Measurements from ENCODE around the gene ZNF860.

Gene ZNF860

DNA sequence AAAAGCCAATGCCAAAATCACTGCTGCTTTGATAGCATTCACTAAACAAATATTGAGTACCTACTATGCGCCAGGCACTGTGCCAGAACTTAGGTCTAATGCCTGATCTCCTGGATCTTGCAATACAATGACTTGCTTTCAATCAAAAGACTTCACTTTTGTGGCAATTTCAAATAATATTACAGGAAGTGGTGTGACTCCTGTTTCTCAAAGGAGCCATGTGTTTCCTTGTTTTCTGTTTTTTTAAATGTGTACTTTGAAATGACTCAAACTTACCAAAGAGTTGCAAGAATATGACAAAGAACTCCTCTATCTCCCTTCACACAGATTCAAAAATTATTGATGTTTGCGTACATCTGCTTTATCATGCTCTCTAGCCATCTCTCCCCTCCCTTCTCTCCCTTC, 18.7 kb upstream of the ZNF860 start:
- DNase-seq: no peak
- Histone ChIP-seq H3K27ac (peak overlapping the region; percentile 31), H3K36me3 (replicated peaks) (no peaks in the 10 kb centered on the region), H3K4me3 (ENCODE audit: low read depth, low read length) (no peak overlapping the region), H3K27me3 (replicated peaks) (no peaks in the 10 kb centered on the region)
- in situ Hi-C loops (cut with HindIII; ENCODE audit: low pct_ligation_motif_present, low sequenced_read_pairs): no loop called here
- TF ChIP-seq, protein P1, sequence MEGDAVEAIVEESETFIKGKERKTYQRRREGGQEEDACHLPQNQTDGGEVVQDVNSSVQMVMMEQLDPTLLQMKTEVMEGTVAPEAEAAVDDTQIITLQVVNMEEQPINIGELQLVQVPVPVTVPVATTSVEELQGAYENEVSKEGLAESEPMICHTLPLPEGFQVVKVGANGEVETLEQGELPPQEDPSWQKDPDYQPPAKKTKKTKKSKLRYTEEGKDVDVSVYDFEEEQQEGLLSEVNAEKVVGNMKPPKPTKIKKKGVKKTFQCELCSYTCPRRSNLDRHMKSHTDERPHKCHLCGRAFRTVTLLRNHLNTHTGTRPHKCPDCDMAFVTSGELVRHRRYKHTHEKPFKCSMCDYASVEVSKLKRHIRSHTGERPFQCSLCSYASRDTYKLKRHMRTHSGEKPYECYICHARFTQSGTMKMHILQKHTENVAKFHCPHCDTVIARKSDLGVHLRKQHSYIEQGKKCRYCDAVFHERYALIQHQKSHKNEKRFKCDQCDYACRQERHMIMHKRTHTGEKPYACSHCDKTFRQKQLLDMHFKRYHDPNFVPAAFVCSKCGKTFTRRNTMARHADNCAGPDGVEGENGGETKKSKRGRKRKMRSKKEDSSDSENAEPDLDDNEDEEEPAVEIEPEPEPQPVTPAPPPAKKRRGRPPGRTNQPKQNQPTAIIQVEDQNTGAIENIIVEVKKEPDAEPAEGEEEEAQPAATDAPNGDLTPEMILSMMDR (IDR thresholded peaks at IDR 0.05; ENCODE audit: low read depth, low read length, missing control alignments): no peak

DNA sequence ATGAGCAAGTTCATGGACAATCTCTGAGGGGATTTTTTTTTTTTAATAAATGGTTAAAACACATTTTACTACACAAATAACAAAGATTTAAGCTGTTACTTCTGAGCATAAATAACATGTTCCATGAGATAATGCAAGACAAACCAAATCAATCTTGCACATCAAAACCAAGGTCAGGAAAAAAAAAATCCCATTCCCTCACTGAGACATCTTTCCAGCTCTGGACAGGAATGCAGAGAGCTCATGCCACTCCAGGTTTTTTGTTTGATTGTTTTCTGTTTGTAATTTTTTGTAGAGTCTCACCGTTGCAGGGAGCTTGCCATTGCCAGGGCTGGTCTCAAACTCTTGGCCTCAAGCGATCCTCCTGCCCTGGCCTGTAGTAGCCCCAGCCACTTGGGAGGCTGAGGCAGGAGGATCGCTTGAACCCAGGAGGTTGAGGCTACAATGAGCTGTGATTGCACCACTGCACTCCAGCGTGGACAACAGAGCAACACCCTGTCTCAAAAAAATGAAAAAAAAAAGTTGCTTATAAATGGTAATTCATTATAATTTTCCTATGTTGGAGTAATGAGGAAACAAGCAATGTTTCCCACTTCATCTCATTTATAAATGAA, 14.5 kb upstream of the ZNF860 start:
- no peaks in the 10 kb centered on the region for H3K27me3 ChIP-seq (replicated peaks)
- peak overlapping the region; percentile 92 for H3K27ac ChIP-seq
- TF ChIP-seq, protein P1 (IDR thresholded peaks at IDR 0.05; ENCODE audit: low read depth, low read length, missing control alignments): no peak
- H3K36me3 ChIP-seq (replicated peaks): no peaks in the 10 kb centered on the region
- no peak for DNase-seq
- H3K4me3 ChIP-seq (ENCODE audit: low read depth, low read length): no peak overlapping the region
- in situ Hi-C loops (cut with HindIII; ENCODE audit: low pct_ligation_motif_present, low sequenced_read_pairs): no loop called here

DNA sequence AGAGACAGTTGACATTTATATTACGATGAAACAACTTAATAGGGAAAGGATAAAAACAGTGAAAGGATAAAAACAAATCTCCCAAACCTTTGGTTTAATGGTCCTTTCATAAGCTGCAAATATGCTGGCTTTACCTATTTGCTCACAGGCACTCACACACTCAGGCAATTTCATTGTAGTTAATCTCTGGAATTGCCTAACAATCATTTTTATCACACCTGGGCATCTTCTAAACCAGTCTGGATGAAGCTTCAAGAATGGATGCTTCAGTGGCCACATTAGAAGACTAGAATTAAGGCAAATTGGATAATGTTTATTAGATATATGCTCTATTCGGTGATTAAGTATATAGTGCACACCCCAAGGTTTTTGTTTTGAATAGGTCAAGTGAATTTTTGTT, 14.0 kb upstream of the ZNF860 start:
- Histone ChIP-seq H3K27ac (peak overlapping the region; percentile 92), H3K36me3 (replicated peaks) (no peaks in the 10 kb centered on the region), H3K27me3 (replicated peaks) (no peaks in the 10 kb centered on the region), H3K4me3 (ENCODE audit: low read depth, low read length) (no peak overlapping the region)
- in situ Hi-C loops (cut with HindIII; ENCODE audit: low pct_ligation_motif_present, low sequenced_read_pairs): no loop called here
- no peak for DNase-seq
- TF ChIP-seq, protein P1 (IDR thresholded peaks at IDR 0.05; ENCODE audit: low read depth, low read length, missing control alignments): no peak

DNA sequence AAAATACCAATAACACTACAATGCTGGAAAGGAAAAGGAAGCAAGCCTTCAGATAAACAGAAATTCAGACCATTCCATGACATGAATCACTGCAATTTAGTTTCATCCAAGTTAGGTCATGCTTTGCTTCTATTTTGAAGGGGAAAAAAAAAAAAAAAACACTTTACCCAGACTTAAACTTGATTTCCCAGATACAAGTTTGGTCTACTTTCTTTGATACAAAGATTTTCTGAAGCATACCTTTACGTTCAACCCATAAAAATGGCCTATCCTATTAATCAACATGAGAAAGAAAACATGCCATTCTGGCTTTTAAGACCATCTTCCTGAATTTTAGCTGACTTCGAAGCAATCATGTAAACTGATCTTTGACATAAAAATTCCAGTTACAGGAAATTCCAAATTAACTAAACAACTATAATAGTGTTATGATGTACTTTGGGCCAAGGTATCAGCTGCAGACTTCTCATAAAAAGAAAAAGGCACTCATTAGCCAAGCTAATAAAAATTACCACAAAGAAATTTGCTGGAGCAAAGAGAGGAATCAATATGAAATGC, 13.1 kb upstream of the ZNF860 start:
- no peaks in the 10 kb centered on the region for H3K36me3 ChIP-seq (replicated peaks)
- no peak for DNase-seq

DNA sequence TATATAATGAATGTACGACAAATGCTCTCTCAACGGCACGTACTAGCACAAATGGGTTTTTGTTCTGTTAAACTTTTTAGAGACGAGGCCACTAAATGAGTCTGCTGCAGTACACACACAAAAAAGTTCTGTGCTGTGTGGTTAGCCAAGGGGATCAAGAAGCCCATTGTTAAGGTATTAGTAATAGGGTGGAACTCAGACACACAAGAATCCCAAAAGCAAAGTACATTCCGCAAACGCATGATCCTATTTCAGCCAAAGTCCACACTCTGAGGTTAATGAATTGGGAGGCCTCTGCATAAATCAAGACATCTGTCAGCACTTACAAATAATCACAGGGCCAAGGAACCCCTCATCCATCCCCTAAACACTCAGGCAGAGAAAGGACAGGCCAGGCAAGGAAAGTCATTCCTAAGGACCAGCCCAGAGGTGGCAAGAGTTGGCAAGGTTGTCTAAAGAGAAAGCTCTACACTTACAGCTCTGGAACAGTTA, 12.6 kb upstream of the ZNF860 start:
- Histone ChIP-seq H3K36me3 (replicated peaks) (no peaks in the 10 kb centered on the region), H3K4me3 (ENCODE audit: low read depth, low read length) (peak overlapping the region; percentile 12), H3K27ac (peak overlapping the region; percentile 92), H3K27me3 (replicated peaks) (no peaks in the 10 kb centered on the region)
- in situ Hi-C loops (cut with HindIII; ENCODE audit: low pct_ligation_motif_present, low sequenced_read_pairs): no loop called here
- DNase-seq: peak; percentile 90
- TF ChIP-seq, protein P1 (IDR thresholded peaks at IDR 0.05; ENCODE audit: low read depth, low read length, missing control alignments): no peak

More for the DNA sequence above, 13.1 kb upstream of the ZNF860 start:
- Histone ChIP-seq H3K27ac (peak overlapping the region; percentile 92), H3K27me3 (replicated peaks) (no peaks in the 10 kb centered on the region), H3K4me3 (ENCODE audit: low read depth, low read length) (peak overlapping the region; percentile 12)
- TF ChIP-seq, protein P1 (IDR thresholded peaks at IDR 0.05; ENCODE audit: low read depth, low read length, missing control alignments): no peak
- in situ Hi-C loops (cut with HindIII; ENCODE audit: low pct_ligation_motif_present, low sequenced_read_pairs): no loop called here
